HG03457 (cell line): ENCODE measurements around the gene UGT2A2.

ENCODE experiments used
- ATAC-seq: cut with Tn5 transposase; IDR thresholded peaks from one replicate; pipeline ENCODE4 v1.9.1; 2021; ENCODE audit warnings: moderate number of reproducible peaks; ENCODE audit not compliant: unreplicated experiment

The UGT2A2 gene

GRCh38 chr4:69577245-69577644 lies 62.2 kb downstream of the UGT2A2 start:
- ATAC-seq = no peak

GRCh38 chr4:69576251-69576877 lies 63.1 kb downstream of the UGT2A2 start:
- ATAC-seq = no peak

GRCh38 chr4:69568787-69569186 lies 70.7 kb downstream of the UGT2A2 start:
- ATAC-seq = no peak

GRCh38 chr4:69563424-69563823 lies 76.0 kb downstream of the UGT2A2 start:
- no peak for ATAC-seq

- ATAC-seq = no peak
Measured at GRCh38 chr4:69549651-69550050, 89.8 kb downstream of the UGT2A2 start.

- ATAC-seq = no peak
Measured at GRCh38 chr4:69546134-69546765, 93.2 kb downstream of the UGT2A2 start.
